ENCODE data around the gene CELA2A.
"Not testable (repeated sequence)": the region's sequence is repeated elsewhere in the genome, so short reads cannot be mapped to it uniquely, and the experiment has no call there.

Gene CELA2A

GRCh38 chr1:15425521-15425920 is 31.0 kb upstream of the CELA2A start:
- DNase-seq (ENCODE audit: low read depth) = no peak

- DNase-seq (ENCODE audit: low read depth) = no peak
These were observed 30.6 kb upstream of the CELA2A start for GRCh38 chr1:15425958-15426357.

GRCh38 chr1:15426492-15427279 is 29.8 kb upstream of the CELA2A start:
- DNase-seq (ENCODE audit: low read depth) = no peak

- DNase-seq (ENCODE audit: low read depth) = no peak
These were observed 29.3 kb upstream of the CELA2A start for GRCh38 chr1:15427280-15427666.

GRCh38 chr1:15428252-15428651 is 28.3 kb upstream of the CELA2A start:
- not testable (repeated sequence) for DNase-seq (ENCODE audit: low read depth)

GRCh38 chr1:15428815-15429435 is 27.6 kb upstream of the CELA2A start:
- no peak for DNase-seq (ENCODE audit: low read depth)

- DNase-seq (ENCODE audit: low read depth) = no peak
These were observed 26.8 kb upstream of the CELA2A start for GRCh38 chr1:15429701-15430149.

- DNase-seq (ENCODE audit: low read depth) = no peak
These were observed 25.6 kb upstream of the CELA2A start for GRCh38 chr1:15430787-15431570.

- DNase-seq (ENCODE audit: low read depth) = no peak
These were observed 25.0 kb upstream of the CELA2A start for GRCh38 chr1:15431571-15431948.

GRCh38 chr1:15432324-15432723 is 24.2 kb upstream of the CELA2A start:
- no peak for DNase-seq (ENCODE audit: low read depth)

GRCh38 chr1:15433471-15433870 is 23.1 kb upstream of the CELA2A start:
- DNase-seq (ENCODE audit: low read depth) = no peak

GRCh38 chr1:15434739-15435138 is 21.8 kb upstream of the CELA2A start:
- not testable (repeated sequence) for DNase-seq (ENCODE audit: low read depth)

GRCh38 chr1:15435239-15436077 is 21.1 kb upstream of the CELA2A start:
- DNase-seq (ENCODE audit: low read depth) = no peak

- no peak for DNase-seq (ENCODE audit: low read depth)
These were observed 19.6 kb upstream of the CELA2A start for GRCh38 chr1:15436881-15437442.

GRCh38 chr1:15439325-15439724 is 17.2 kb upstream of the CELA2A start:
- no peak for DNase-seq (ENCODE audit: low read depth)

- DNase-seq (ENCODE audit: low read depth) = no peak
These were observed 16.2 kb upstream of the CELA2A start for GRCh38 chr1:15440357-15440756.

GRCh38 chr1:15441247-15441646 is 15.3 kb upstream of the CELA2A start:
- DNase-seq (ENCODE audit: low read depth) = no peak

- DNase-seq (ENCODE audit: low read depth) = no peak
These were observed 14.4 kb upstream of the CELA2A start for GRCh38 chr1:15442119-15442518.

GRCh38 chr1:15442759-15443158 is 13.8 kb upstream of the CELA2A start:
- no peak for DNase-seq (ENCODE audit: low read depth)

GRCh38 chr1:15443281-15443680 is 13.3 kb upstream of the CELA2A start:
- DNase-seq (ENCODE audit: low read depth) = no peak

All from HS-27A (cell line).